SK-N-SH (cell line): Measurements from ENCODE around the gene STX5. TPM values are rescaled to one million over a fixed set of nuclear protein-coding genes. Genes with fewer than 3 reads are reported as not detected.

Experiments
- CTCF ChIA-PET: fragments of 300-600, 350-600 bp; formaldehyde crosslinking; extraction: SDS; loops from one replicate; lab custom pipeline; 2021; lab: Yijun Ruan, JAX
- POLR2A ChIA-PET: fragments of 350-600 bp; sonication (Branson Sonifier 250); formaldehyde crosslinking; extraction: SDS; loops from one replicate; lab custom pipeline; 2020; ENCODE audit warnings: antibody characterized with exemption, inconsistent platforms; lab: Yijun Ruan, JAX
- DNase-seq: peaks from one replicate; pipeline ENCODE4 v3.0.0; 2012
- H2AFZ ChIP-seq: fragments of 200-600 bp; sonication (generic); 2 replicates; pipeline ENCODE4 v1.8.1; 2016; ENCODE audit warnings: antibody characterized with exemption, mild to moderate bottlenecking, low read depth
- H3F3A ChIP-seq: fragments of 200-600 bp; sonication (generic); replicated peaks from 2 replicates; pipeline ENCODE3; 2016; ENCODE audit warnings: antibody characterized with exemption, mild to moderate bottlenecking; ENCODE audit not compliant: insufficient read depth
- H3K27ac ChIP-seq, 2 experiments: fragments of 200-500 bp in 1 of 2; fragments of 200-600 bp in 1 of 2; sonication (Bioruptor generic) in 1 of 2; sonication (generic), shearing (Covaris generic) in 1 of 2; 2 replicates each; pipeline versions ENCODE4 v1.5.1 to v1.6.1; 2014 to 2016; ENCODE audit warnings: low read depth in 2 of 2, inconsistent platforms in 1 of 2, low read length in 1 of 2, mild to moderate bottlenecking in 1 of 2, mixed read lengths in 1 of 2
- H3K27me3 ChIP-seq: fragments of 200-600 bp; sonication (generic), shearing (Covaris generic); 2 replicates; pipeline ENCODE4 v1.6.1; 2016; ENCODE audit warnings: mixed run types; ENCODE audit not compliant: insufficient read depth
- H3K36me3 ChIP-seq, 2 experiments: fragments of 200-500 bp in 1 of 2; fragments of 200-600 bp in 1 of 2; sonication (Bioruptor generic) in 1 of 2; sonication (generic) in 1 of 2; replicated peaks in 1 of 2; 2 replicates each; pipeline versions ENCODE3 to v1.5.1; 2014 to 2016; ENCODE audit warnings: low read length in 1 of 2, mild to moderate bottlenecking in 1 of 2; ENCODE audit not compliant: insufficient read depth in 2 of 2, control insufficient read depth in 1 of 2
- H3K4me1 ChIP-seq, 2 experiments: fragments of 200-500 bp in 1 of 2; fragments of 200-600 bp in 1 of 2; sonication (Bioruptor generic) in 1 of 2; sonication (generic), shearing (Covaris generic) in 1 of 2; 2 replicates each; pipeline versions ENCODE4 v1.5.1 to v1.6.1; 2014 to 2016; ENCODE audit warnings: low read depth in 1 of 2, low read length in 1 of 2, mixed run types in 1 of 2; ENCODE audit not compliant: insufficient read depth in 2 of 2, control insufficient read depth in 1 of 2
- H3K4me2 ChIP-seq: fragments of 200-600 bp; sonication (generic), shearing (Covaris generic); 2 replicates; pipeline ENCODE4 v1.6.1; 2017; ENCODE audit warnings: mixed run types
- H3K4me3 ChIP-seq, 2 experiments: fragments of 200-500 bp in 1 of 2; fragments of 200-600 bp in 1 of 2; sonication (Bioruptor generic) in 1 of 2; sonication (generic), shearing (Covaris generic) in 1 of 2; 2 replicates each; pipeline versions ENCODE4 v1.5.1 to v1.8.1; 2014 to 2016; ENCODE audit warnings: low read depth in 2 of 2, inconsistent platforms in 1 of 2, low read length in 1 of 2, mild to moderate bottlenecking in 1 of 2, mixed read lengths in 1 of 2, moderate library complexity in 1 of 2
- H3K79me2 ChIP-seq: fragments of 200-600 bp; sonication (generic); 2 replicates; pipeline ENCODE4 v1.8.1; 2017; ENCODE audit warnings: mild to moderate bottlenecking; ENCODE audit not compliant: insufficient read depth
- H3K9ac ChIP-seq: fragments of 200-600 bp; sonication (generic); 2 replicates; pipeline ENCODE4 v1.6.1; 2017; ENCODE audit warnings: mixed run types
- H3K9me2 ChIP-seq: fragments of 200-600 bp; sonication (generic); 2 replicates; pipeline ENCODE4 v1.6.1; 2017; ENCODE audit warnings: mixed run types
- H3K9me3 ChIP-seq: fragments of 200-600 bp; sonication (generic); 2 replicates; pipeline ENCODE4 v1.6.1; 2017; ENCODE audit warnings: mixed run types, mild to moderate bottlenecking, moderate library complexity
- H4K20me1 ChIP-seq: fragments of 200-600 bp; sonication (generic); 2 replicates; pipeline ENCODE4 v1.6.1; 2017; ENCODE audit warnings: mild to moderate bottlenecking, mixed run types; ENCODE audit not compliant: insufficient read depth
- CHD2 ChIP-seq: fragments of 150-350 bp; IDR thresholded peaks from 2 replicates; pipeline ENCODE4 v1.6.1; 2018; ENCODE audit warnings: low read length; ENCODE audit not compliant: partially characterized antibody
- ELF1 ChIP-seq: IDR thresholded peaks from 2 replicates; pipeline ENCODE4 v1.4.0; 2012
- EP300 ChIP-seq, 2 experiments: IDR thresholded peaks; 2 replicates each; pipeline versions ENCODE4 v1.4.0 to v1.6.1; 2012; ENCODE audit warnings: borderline replicate concordance in 1 of 2, low read depth in 1 of 2, low read length in 1 of 2
- EZH2phosphoT487 ChIP-seq: fragments of 200-600 bp; sonication (generic); IDR thresholded peaks from 2 replicates; pipeline ENCODE4 v1.6.1; 2017; ENCODE audit warnings: low read depth, mixed run types, mild to moderate bottlenecking, antibody characterized with exemption, moderate library complexity, borderline replicate concordance
- GABPA ChIP-seq: IDR thresholded peaks from 2 replicates; pipeline ENCODE4 v1.4.0; 2012; ENCODE audit warnings: low read depth, mild to moderate bottlenecking
- GATA2 ChIP-seq: sonication (generic); formaldehyde crosslinking; IDR thresholded peaks from 2 replicates; pipeline ENCODE4 v1.5.0; 2020; ENCODE audit warnings: mild to moderate bottlenecking, missing genetic modification reagents
- IRF3 ChIP-seq: fragments of 150-350 bp; IDR thresholded peaks from 2 replicates; pipeline ENCODE4 v1.6.1; 2016; ENCODE audit warnings: mild to moderate bottlenecking, low read depth, low read length
- JUND ChIP-seq: IDR thresholded peaks from 2 replicates; pipeline ENCODE4 v1.4.0; 2012
- MEF2A ChIP-seq: IDR thresholded peaks from 2 replicates; pipeline ENCODE4 v1.4.0; 2012; ENCODE audit warnings: low read depth, borderline replicate concordance
- NRF1 ChIP-seq: IDR thresholded peaks from 2 replicates; pipeline ENCODE4 v1.6.1; 2012; ENCODE audit warnings: low read depth, mild to moderate bottlenecking, low read length
- RAD21 ChIP-seq: IDR thresholded peaks from 2 replicates; pipeline ENCODE4 v1.6.1; 2012; ENCODE audit warnings: mild to moderate bottlenecking, low read length
- RFX5 ChIP-seq: IDR thresholded peaks from 2 replicates; pipeline ENCODE4 v1.6.1; 2012; ENCODE audit warnings: mild to moderate bottlenecking, improper control_type of control experiment, low read length
- TCF12 ChIP-seq: IDR thresholded peaks from 2 replicates; pipeline ENCODE4 v1.4.0; 2012
- TEAD4 ChIP-seq: IDR thresholded peaks from 2 replicates; pipeline ENCODE4 v1.4.0; 2012; ENCODE audit warnings: mild to moderate bottlenecking, borderline replicate concordance; ENCODE audit not compliant: insufficient read depth
- USF1 ChIP-seq: IDR thresholded peaks from 2 replicates; pipeline ENCODE4 v1.4.0; 2012; ENCODE audit warnings: low read depth, borderline replicate concordance
- USF2 ChIP-seq: fragments of 150-350 bp; IDR thresholded peaks from 2 replicates; pipeline ENCODE4 v1.6.1; 2017; ENCODE audit warnings: antibody characterized with exemption, low read length, low read depth, borderline replicate concordance
- YY1 ChIP-seq: IDR thresholded peaks from 2 replicates; pipeline ENCODE4 v1.4.0; 2012; ENCODE audit warnings: low read depth, mild to moderate bottlenecking
- WGBS: methylation state at CpG from one replicate; pipeline ENCODE4 v1.1.6; 2017; ENCODE audit warnings: low lambda C conversion rate; 5-methylcytosine and 5-hydroxymethylcytosine counted together
- polyA plus RNA-seq, 3 experiments: library from polyadenylated mRNA; depleted of rRNA; stranded (reverse); fragments of >200 nt; gene quantifications; 2 replicates each; pipeline ENCODE4 v1.2.3, GENCODE V29; 2012
- TF ChIP-seq, protein P1 (sequence below): IDR thresholded peaks from 2 replicates; pipeline ENCODE4 v1.4.0; 2012; ENCODE audit warnings: low read depth, borderline replicate concordance
- TF ChIP-seq, protein P2 (sequence below): IDR thresholded peaks from 2 replicates; pipeline ENCODE4 v1.4.0; 2012; ENCODE audit warnings: low read depth
- TF ChIP-seq, protein P3 (sequence below): fragments of 200-600 bp; sonication (generic); IDR thresholded peaks from 2 replicates; pipeline ENCODE4 v1.6.1; 2017; ENCODE audit warnings: antibody characterized with exemption, mild to moderate bottlenecking, moderate library complexity

STX5 gene
- polyA plus RNA-seq, 1 of the 3 experiments (the other 2 are of a cell fraction) = 24.2 TPM

DNA sequence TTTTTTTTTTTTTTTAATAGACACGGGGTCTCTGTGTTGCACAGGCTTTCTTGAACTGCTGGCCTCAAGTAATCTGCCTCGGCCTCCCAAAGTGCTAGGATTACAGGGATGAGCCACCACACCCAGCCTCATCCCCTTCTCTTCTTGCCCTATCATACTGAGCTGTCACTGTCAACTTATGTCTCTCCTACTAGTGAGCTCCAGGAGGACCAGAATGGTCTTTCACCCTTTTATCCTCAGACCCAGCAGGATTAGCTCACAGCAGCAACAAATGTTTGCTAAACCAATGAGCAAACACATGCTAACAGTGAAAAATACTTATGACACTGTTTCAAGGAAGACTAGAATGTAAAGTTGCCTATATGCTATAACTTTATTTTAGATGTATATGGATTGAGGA, 20.2 kb downstream of the STX5 start:
- Histone ChIP-seq H2AFZ (no peak overlapping the region), H3K79me2 (no peaks in the 10 kb centered on the region), H3K9me3 (no peaks in the 10 kb centered on the region), H3K27ac (no peak overlapping the region), H3F3A (peaks cover 25% of the 10 kb centered on the region), H3K9me2 (no peaks in the 10 kb centered on the region), H3K9ac (no peak overlapping the region), H3K4me1 (no peaks in the 10 kb centered on the region; a peak in 1 of 4 replicates), H3K4me2 (no peak overlapping the region), H3K27me3 (no peaks in the 10 kb centered on the region), H3K36me3 (peaks cover 0 to 12% of the 10 kb centered on the region in 2 experiments), H3K4me3 (no peak overlapping the region), H4K20me1 (no peaks in the 10 kb centered on the region)
- POLR2A ChIA-PET = no interaction called here
- WGBS = 57% methylated on average over 2 of the region's 2 CpGs
- CTCF ChIA-PET = interaction anchor here (0.8 to 2.1 kb wide), 2 partner anchors 21 to 25 kb away, joined by 3 to 6 read pairs; partner anchors contain the start of gene TEX54
- no peak for DNase-seq
- TF ChIP-seq, protein P1, sequence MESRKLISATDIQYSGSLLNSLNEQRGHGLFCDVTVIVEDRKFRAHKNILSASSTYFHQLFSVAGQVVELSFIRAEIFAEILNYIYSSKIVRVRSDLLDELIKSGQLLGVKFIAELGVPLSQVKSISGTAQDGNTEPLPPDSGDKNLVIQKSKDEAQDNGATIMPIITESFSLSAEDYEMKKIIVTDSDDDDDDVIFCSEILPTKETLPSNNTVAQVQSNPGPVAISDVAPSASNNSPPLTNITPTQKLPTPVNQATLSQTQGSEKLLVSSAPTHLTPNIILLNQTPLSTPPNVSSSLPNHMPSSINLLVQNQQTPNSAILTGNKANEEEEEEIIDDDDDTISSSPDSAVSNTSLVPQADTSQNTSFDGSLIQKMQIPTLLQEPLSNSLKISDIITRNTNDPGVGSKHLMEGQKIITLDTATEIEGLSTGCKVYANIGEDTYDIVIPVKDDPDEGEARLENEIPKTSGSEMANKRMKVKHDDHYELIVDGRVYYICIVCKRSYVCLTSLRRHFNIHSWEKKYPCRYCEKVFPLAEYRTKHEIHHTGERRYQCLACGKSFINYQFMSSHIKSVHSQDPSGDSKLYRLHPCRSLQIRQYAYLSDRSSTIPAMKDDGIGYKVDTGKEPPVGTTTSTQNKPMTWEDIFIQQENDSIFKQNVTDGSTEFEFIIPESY = no peak
- no peak for TF ChIP-seq USF1
- TF ChIP-seq RAD21 = no peak
- TF ChIP-seq NRF1 = no peak
- TF ChIP-seq, protein P2, sequence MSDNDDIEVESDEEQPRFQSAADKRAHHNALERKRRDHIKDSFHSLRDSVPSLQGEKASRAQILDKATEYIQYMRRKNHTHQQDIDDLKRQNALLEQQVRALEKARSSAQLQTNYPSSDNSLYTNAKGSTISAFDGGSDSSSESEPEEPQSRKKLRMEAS = no peak
- TF ChIP-seq GABPA = no peak
- TF ChIP-seq EP300 (IDR thresholded peaks at IDR 0.05; ENCODE audit: borderline replicate concordance in 1 of 2, low read depth in 1 of 2, low read length in 1 of 2) = no peak
- TF ChIP-seq GATA2 (CRISPR knock-in tag) = no peak
- no peak for TF ChIP-seq IRF3
- TF ChIP-seq YY1 = no peak
- no peak for TF ChIP-seq JUND
- no peak for TF ChIP-seq ELF1
- TF ChIP-seq MEF2A = no peak
- no peak for TF ChIP-seq EZH2phosphoT487
- TF ChIP-seq, protein P3, sequence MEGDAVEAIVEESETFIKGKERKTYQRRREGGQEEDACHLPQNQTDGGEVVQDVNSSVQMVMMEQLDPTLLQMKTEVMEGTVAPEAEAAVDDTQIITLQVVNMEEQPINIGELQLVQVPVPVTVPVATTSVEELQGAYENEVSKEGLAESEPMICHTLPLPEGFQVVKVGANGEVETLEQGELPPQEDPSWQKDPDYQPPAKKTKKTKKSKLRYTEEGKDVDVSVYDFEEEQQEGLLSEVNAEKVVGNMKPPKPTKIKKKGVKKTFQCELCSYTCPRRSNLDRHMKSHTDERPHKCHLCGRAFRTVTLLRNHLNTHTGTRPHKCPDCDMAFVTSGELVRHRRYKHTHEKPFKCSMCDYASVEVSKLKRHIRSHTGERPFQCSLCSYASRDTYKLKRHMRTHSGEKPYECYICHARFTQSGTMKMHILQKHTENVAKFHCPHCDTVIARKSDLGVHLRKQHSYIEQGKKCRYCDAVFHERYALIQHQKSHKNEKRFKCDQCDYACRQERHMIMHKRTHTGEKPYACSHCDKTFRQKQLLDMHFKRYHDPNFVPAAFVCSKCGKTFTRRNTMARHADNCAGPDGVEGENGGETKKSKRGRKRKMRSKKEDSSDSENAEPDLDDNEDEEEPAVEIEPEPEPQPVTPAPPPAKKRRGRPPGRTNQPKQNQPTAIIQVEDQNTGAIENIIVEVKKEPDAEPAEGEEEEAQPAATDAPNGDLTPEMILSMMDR = no peak
- TF ChIP-seq TCF12 = no peak
- no peak for TF ChIP-seq CHD2
- no peak for TF ChIP-seq USF2
- TF ChIP-seq RFX5 = no peak
- TF ChIP-seq TEAD4 = no peak
